ENCODE results near the gene HHIP.

Gene HHIP, protein sequence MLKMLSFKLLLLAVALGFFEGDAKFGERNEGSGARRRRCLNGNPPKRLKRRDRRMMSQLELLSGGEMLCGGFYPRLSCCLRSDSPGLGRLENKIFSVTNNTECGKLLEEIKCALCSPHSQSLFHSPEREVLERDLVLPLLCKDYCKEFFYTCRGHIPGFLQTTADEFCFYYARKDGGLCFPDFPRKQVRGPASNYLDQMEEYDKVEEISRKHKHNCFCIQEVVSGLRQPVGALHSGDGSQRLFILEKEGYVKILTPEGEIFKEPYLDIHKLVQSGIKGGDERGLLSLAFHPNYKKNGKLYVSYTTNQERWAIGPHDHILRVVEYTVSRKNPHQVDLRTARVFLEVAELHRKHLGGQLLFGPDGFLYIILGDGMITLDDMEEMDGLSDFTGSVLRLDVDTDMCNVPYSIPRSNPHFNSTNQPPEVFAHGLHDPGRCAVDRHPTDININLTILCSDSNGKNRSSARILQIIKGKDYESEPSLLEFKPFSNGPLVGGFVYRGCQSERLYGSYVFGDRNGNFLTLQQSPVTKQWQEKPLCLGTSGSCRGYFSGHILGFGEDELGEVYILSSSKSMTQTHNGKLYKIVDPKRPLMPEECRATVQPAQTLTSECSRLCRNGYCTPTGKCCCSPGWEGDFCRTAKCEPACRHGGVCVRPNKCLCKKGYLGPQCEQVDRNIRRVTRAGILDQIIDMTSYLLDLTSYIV

DNA sequence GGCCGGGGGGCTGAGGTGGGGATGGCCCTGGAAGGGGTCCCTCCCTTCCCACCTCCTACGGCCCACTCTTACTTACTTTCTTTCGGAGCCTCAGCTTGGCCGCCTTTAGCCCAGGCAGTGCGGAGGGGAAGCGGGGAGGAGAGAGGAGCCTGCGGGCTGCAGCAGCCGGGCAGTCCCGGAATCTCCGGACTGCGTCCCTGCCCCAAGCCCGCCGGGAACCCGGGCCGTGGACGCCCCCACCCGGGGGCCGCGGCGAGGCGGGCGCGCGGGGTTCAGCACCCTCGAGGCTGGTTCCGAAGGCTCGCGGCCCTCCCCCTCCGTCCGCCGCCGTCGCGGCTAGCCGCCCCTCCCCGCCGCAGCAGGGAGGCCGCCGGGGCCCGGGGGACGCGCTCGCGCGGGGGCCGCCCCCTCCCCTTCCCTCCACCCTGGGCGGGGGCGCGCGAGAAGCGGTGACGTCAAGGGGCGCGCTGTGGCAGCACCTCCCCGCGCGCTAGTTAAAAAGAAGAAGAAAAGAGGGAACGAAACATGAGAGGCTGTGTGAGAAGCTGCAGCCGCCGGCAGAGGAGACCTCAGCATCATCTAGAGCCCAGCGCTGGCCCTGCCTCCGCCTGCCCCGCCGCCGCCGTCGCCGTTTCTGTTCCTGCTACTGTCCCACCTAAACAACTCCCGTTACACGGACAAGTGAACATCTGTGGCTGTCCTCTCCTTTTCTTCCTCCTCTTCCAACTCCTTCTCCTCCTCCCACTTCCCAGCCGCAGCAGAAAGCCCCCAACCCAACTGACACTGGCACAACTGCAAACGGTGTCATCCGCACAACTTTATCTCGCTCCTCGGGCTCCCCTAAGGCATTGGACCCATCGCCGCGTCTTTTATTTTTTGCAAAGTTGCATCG is at the start of gene HHIP:
TSS of gene HHIP (plus strand) at position 526 of the 892 bp plus-strand sequence. CDS start 520 bp downstream, outside the sequence.
- ATAC-seq = peak; percentile 82
- TF ChIP-seq ZFP3 (CRISPR knock-in tag; IDR thresholded peaks at IDR 0.05) = no peak
- no peak for TF ChIP-seq RARB (CRISPR knock-in tag; IDR thresholded peaks at IDR 0.05)
- no peak for TF ChIP-seq TSHZ2 (CRISPR knock-in tag; IDR thresholded peaks at IDR 0.05)
- no peak for TF ChIP-seq OSR1 (CRISPR knock-in tag; IDR thresholded peaks at IDR 0.05)
- no peak for TF ChIP-seq CSDC2 (CRISPR knock-in tag; IDR thresholded peaks at IDR 0.05)

- TF ChIP-seq TSHZ2 (CRISPR knock-in tag; IDR thresholded peaks at IDR 0.05) (no peak), GLIS3 (CRISPR knock-in tag; IDR thresholded peaks at IDR 0.05) (no peak), CSRNP3 (CRISPR knock-in tag; IDR thresholded peaks at IDR 0.05) (no peak), ISL1 (CRISPR knock-in tag; IDR thresholded peaks at IDR 0.05) (no peak), ARNTL (CRISPR knock-in tag; IDR thresholded peaks at IDR 0.05; ENCODE audit: borderline replicate concordance, low read depth) (no peak), PATZ1 (CRISPR knock-in tag; IDR thresholded peaks at IDR 0.05; ENCODE audit: borderline replicate concordance) (no peak), ZFP30 (CRISPR knock-in tag; IDR thresholded peaks at IDR 0.05) (no peak), ZNF70 (CRISPR knock-in tag; IDR thresholded peaks at IDR 0.05) (no peak), ZC3H10 (CRISPR knock-in tag; IDR thresholded peaks at IDR 0.05) (no peak), ZNF565 (CRISPR knock-in tag; conservative IDR thresholded peaks at IDR 0.05; ENCODE audit: low read depth) (no peak), CREB5 (CRISPR knock-in tag; IDR thresholded peaks at IDR 0.05; ENCODE audit: low read depth) (no peak), TOX (CRISPR knock-in tag; IDR thresholded peaks at IDR 0.05; ENCODE audit: borderline replicate concordance) (no peak), ZFP3 (CRISPR knock-in tag; IDR thresholded peaks at IDR 0.05) (no peak)
- TF ChIP-seq, protein P1, sequence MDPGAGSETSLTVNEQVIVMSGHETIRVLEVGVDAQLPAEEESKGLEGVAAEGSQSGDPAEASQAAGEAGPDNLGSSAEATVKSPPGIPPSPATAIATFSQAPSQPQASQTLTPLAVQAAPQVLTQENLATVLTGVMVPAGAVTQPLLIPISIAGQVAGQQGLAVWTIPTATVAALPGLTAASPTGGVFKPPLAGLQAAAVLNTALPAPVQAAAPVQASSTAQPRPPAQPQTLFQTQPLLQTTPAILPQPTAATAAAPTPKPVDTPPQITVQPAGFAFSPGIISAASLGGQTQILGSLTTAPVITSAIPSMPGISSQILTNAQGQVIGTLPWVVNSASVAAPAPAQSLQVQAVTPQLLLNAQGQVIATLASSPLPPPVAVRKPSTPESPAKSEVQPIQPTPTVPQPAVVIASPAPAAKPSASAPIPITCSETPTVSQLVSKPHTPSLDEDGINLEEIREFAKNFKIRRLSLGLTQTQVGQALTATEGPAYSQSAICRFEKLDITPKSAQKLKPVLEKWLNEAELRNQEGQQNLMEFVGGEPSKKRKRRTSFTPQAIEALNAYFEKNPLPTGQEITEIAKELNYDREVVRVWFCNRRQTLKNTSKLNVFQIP (CRISPR knock-in tag; IDR thresholded peaks at IDR 0.05; ENCODE audit: borderline replicate concordance, low read depth) = no peak
- no peak for ATAC-seq
Observed at GRCh38 chr4:144597171-144597570, 48.8 kb upstream of the HHIP start.
